HG02884 (cell line): ENCODE data around the gene SCUBE1.
A peak's percentile ranks its signal among the peaks of the same experiment; 100 is the strongest.

Experiments used
- ATAC-seq: cut with Tn5 transposase; IDR thresholded peaks from one replicate; pipeline ENCODE4 v1.9.1; 2021; ENCODE audit warnings: mild to moderate bottlenecking, moderate library complexity; ENCODE audit not compliant: unreplicated experiment

The SCUBE1 gene

GRCh38 chr22:43267332-43267980 lies 75.7 kb downstream of the SCUBE1 start:
- no peak for ATAC-seq

GRCh38 chr22:43266076-43266475 lies 77.1 kb downstream of the SCUBE1 start:
- ATAC-seq: no peak

- peak; percentile 73 for ATAC-seq
These were observed 79.3 kb downstream of the SCUBE1 start for GRCh38 chr22:43263645-43264514.

GRCh38 chr22:43262990-43263644 lies 80.1 kb downstream of the SCUBE1 start:
- ATAC-seq: no peak

GRCh38 chr22:43260331-43261231 lies 82.6 kb downstream of the SCUBE1 start:
- ATAC-seq: no peak

GRCh38 chr22:43257961-43258360 lies 85.2 kb downstream of the SCUBE1 start:
- ATAC-seq: no peak

GRCh38 chr22:43257549-43257948 lies 85.6 kb downstream of the SCUBE1 start:
- no peak for ATAC-seq

GRCh38 chr22:43256976-43257545 lies 86.1 kb downstream of the SCUBE1 start:
- ATAC-seq: no peak

- ATAC-seq: no peak
These were observed 86.6 kb downstream of the SCUBE1 start for GRCh38 chr22:43256569-43256968.

- no peak for ATAC-seq
These were observed 87.9 kb downstream of the SCUBE1 start for GRCh38 chr22:43255299-43255698.

GRCh38 chr22:43253839-43254238 lies 89.3 kb downstream of the SCUBE1 start:
- ATAC-seq: no peak

- ATAC-seq: no peak
These were observed 90.9 kb downstream of the SCUBE1 start for GRCh38 chr22:43252319-43252718.

- no peak for ATAC-seq
These were observed 93.2 kb downstream of the SCUBE1 start for GRCh38 chr22:43249789-43250471.

GRCh38 chr22:43247546-43248260 lies 95.5 kb downstream of the SCUBE1 start:
- ATAC-seq: no peak

- no peak for ATAC-seq
These were observed 97.0 kb downstream of the SCUBE1 start for GRCh38 chr22:43246188-43246587.

- no peak for ATAC-seq
These were observed 97.5 kb downstream of the SCUBE1 start for GRCh38 chr22:43245717-43246116.

- no peak for ATAC-seq
These were observed 98.2 kb downstream of the SCUBE1 start for GRCh38 chr22:43244803-43245527.

- ATAC-seq: no peak
These were observed 98.8 kb downstream of the SCUBE1 start for GRCh38 chr22:43244402-43244801.

- no peak for ATAC-seq
These were observed 99.8 kb downstream of the SCUBE1 start for GRCh38 chr22:43243324-43243723.
